Upper lobe of right lung (tissue), 1 donor: ENCODE data around the gene KNL1. TPM values are rescaled to one million over a fixed set of nuclear protein-coding genes. Genes with fewer than 3 reads are reported as not detected.
A peak's percentile ranks its signal among the peaks of the same experiment; 100 is the strongest.
"Not testable (repeated sequence)": the region's sequence is repeated elsewhere in the genome, so short reads cannot be mapped to it uniquely, and the experiment has no call there.

Experiments
- ATAC-seq: fragments of 200-7000 bp; cut with Tn5 transposase; one replicate; pipeline ENCODE4 v1.9.1; 2020; ENCODE audit warnings: mild to moderate bottlenecking, moderate library complexity
- DNase-seq: peaks from one replicate; pipeline ENCODE4 v3.0.0-alpha.2; 2020
- H3K27ac ChIP-seq: fragments of 200-600 bp; one replicate; pipeline ENCODE4 v1.8.0; 2022
- H3K27me3 ChIP-seq: fragments of 200-600 bp; one replicate; pipeline ENCODE4 v1.8.0; 2022; ENCODE audit warnings: mild to moderate bottlenecking
- H3K36me3 ChIP-seq: fragments of 200-600 bp; one replicate; pipeline ENCODE4 v1.8.0; 2022
- H3K4me1 ChIP-seq: fragments of 200-600 bp; one replicate; pipeline ENCODE4 v1.8.0; 2022
- H3K4me3 ChIP-seq: fragments of 200-600 bp; one replicate; pipeline ENCODE4 v1.8.0; 2022; ENCODE audit warnings: mild to moderate bottlenecking
- H3K9me3 ChIP-seq: fragments of 200-600 bp; one replicate; pipeline ENCODE4 v1.8.0; 2022
- intact Hi-C: fragments of 100-400 bp; cut with DNase I; formaldehyde crosslinking; loops from one replicate; pipeline ENCODE4 v1.11.0; 2022
- total RNA-seq: library from RNA; stranded (reverse); fragmentation: NEBNext Ultra II Directional; extraction: Animal tissue kit (Norgen Biotek cat#: 25700); gene quantifications from one replicate; pipeline ENCODE4 v1.2.1, GENCODE V29; 2021
- TF ChIP-seq, protein P1 (sequence below): fragments of 200-600 bp; IDR thresholded peaks from one replicate; pipeline ENCODE4 v1.8.0; 2022; ENCODE audit warnings: antibody characterized with exemption
- donor health status: DM: no; HTN: yes; CAD: no; lungs with severe emphysema.

KNL1 gene
- total RNA-seq, 1 donor from 2014 or later: 0.61 TPM

DNA sequence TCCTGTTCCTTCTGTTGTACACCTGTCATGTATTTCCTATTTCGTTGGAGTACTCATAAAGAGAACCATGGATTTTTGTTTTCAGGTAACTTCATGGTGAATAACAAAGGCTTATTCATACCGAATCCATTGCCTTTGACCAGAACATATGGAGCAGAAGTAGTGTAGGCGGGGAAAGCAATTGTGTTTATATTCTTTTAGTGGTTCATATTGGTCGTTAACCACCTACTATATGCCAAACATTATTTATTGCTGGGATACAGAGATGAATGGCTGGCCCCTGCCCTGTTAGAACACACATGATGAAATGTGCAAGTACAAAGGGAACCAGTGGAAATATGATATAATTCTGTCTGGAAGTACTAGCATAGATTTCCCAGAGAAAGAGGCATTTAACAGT is 15.2 kb upstream of the KNL1 start:
- no peaks in the 10 kb centered on the region for H3K4me1 ChIP-seq
- intact Hi-C loops: no loop called here
- no peaks in the 10 kb centered on the region for H3K9me3 ChIP-seq
- H3K36me3 ChIP-seq: peaks cover 12% of the 10 kb centered on the region
- ATAC-seq (no peak), DNase-seq (no peak)
- H3K27ac ChIP-seq: no peak overlapping the region
- H3K27me3 ChIP-seq: no peaks in the 10 kb centered on the region
- no peak overlapping the region for H3K4me3 ChIP-seq
- TF ChIP-seq, protein P1, sequence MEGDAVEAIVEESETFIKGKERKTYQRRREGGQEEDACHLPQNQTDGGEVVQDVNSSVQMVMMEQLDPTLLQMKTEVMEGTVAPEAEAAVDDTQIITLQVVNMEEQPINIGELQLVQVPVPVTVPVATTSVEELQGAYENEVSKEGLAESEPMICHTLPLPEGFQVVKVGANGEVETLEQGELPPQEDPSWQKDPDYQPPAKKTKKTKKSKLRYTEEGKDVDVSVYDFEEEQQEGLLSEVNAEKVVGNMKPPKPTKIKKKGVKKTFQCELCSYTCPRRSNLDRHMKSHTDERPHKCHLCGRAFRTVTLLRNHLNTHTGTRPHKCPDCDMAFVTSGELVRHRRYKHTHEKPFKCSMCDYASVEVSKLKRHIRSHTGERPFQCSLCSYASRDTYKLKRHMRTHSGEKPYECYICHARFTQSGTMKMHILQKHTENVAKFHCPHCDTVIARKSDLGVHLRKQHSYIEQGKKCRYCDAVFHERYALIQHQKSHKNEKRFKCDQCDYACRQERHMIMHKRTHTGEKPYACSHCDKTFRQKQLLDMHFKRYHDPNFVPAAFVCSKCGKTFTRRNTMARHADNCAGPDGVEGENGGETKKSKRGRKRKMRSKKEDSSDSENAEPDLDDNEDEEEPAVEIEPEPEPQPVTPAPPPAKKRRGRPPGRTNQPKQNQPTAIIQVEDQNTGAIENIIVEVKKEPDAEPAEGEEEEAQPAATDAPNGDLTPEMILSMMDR: no peak

DNA sequence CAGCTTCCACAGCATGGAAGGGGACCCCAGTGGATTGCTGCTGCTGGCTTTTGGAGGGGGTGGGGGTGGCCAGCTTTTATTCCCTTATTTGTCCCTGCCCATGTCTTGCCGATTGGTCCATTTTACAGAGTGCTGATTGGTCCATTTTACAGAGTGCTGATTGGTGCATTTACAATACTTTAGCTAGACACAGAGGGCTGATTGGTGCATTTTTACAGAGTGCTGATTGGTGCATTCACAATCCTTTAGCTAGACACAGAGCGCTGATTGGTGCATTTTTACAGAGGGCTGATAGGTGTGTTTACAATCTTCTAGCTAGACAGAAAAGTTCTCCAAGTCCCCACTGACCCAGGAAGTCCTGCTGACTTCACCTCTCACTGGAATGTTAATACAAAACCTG is 12.3 kb upstream of the KNL1 start:
- H3K36me3 ChIP-seq, DNase-seq, ATAC-seq, H3K4me1 ChIP-seq, H3K27me3 ChIP-seq, H3K27ac ChIP-seq, H3K4me3 ChIP-seq, H3K9me3 ChIP-seq, intact Hi-C loops: not testable (repeated sequence)

DNA sequence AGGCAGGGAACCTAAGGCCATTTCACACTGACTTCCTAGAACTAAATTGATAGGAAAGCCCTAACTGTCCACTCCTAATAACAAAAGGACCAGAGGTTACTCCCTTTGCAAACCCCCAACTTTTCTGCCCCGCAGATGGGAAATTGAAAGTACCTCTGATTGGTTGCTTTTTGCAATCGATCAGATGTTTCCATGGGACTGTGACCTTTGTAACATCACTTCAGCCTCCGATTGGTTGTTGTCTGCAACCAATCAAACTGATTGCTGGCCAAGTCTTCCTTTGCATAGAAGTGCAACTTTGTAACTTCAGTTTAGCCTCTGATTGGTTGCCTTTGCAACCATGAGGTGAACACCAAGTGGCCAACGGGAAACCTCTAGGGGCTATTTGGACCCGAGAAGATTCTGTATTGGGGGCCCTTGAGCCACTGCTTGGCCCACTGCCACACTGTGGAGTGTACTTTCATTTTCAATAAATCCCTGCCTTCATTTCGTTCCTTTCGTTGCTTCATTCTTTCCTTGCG is 11.3 kb upstream of the KNL1 start:
- Histone ChIP-seq H3K27ac (no peak overlapping the region), H3K9me3 (no peaks in the 10 kb centered on the region), H3K27me3 (no peaks in the 10 kb centered on the region), H3K36me3 (no peaks in the 10 kb centered on the region), H3K4me3 (peak overlapping the region; percentile 42), H3K4me1 (no peaks in the 10 kb centered on the region)
- ATAC-seq: peak; percentile 86
- intact Hi-C loops: no loop called here
- no peak for DNase-seq
- TF ChIP-seq, protein P1: no peak

DNA sequence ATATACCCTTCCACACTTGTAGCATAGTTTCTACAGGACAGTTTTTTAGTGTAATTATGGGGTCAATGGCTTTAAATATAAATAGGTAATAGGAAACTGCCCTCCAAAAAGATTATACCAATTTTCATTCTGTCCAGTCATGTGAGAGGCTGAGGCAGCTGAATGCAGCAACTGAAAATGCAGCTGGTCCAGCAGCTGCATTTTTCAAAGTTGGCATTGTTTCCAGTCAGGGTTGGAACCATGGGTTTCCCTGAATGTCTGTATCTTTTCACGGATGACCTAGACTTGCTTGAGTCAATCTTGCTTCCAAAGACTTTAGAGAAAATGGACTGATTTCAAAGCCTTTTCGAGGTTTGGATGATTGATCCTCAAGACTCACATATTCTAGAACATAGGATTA is 9.9 kb upstream of the KNL1 start:
- H3K4me1 ChIP-seq: no peaks in the 10 kb centered on the region
- TF ChIP-seq, protein P1: no peak

GRCh38 chr15:40590667-40591050 is 3.4 kb upstream of the KNL1 start:
- Histone ChIP-seq H3K9me3 (no peaks in the 10 kb centered on the region), H3K4me3 (no peak overlapping the region), H3K36me3 (no peaks in the 10 kb centered on the region), H3K27ac (no peak overlapping the region), H3K4me1 (no peaks in the 10 kb centered on the region), H3K27me3 (no peaks in the 10 kb centered on the region)
- no peak for ATAC-seq
- TF ChIP-seq, protein P1: no peak
- no peak for DNase-seq
- intact Hi-C loops: no loop called here

More for the DNA sequence above, 9.9 kb upstream of the KNL1 start:
- Histone ChIP-seq H3K4me3 (no peak overlapping the region), H3K27me3 (no peaks in the 10 kb centered on the region), H3K36me3 (no peaks in the 10 kb centered on the region), H3K9me3 (no peaks in the 10 kb centered on the region), H3K27ac (no peak overlapping the region)
- DNase-seq (no peak), ATAC-seq (no peak)
- intact Hi-C loops: no loop called here

DNA sequence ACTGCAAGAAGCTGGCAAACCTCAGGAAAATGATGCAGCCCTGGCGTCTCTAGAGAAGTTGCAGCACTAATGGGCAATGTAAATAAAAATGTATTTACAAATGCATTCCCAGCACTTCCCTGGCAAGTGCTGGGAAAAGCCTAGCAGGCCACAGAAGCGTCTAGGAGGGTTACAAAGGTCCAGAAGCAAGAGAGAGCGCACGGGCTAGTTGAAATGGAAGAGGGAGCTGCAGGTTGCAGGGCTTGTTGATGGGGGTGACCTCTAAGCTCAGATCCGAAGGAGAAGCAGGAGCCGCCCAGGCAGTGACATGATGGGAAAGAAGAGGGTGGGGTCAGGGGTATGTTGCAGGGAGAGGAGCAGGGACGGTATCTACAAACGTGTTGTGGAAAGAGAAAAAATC is 2.7 kb upstream of the KNL1 start:
- H3K9me3 ChIP-seq: no peaks in the 10 kb centered on the region
- DNase-seq (no peak), ATAC-seq (no peak)
- H3K27ac ChIP-seq: no peak overlapping the region
- H3K27me3 ChIP-seq: no peaks in the 10 kb centered on the region
- intact Hi-C loops: no loop called here
- TF ChIP-seq, protein P1: no peak
- no peaks in the 10 kb centered on the region for H3K36me3 ChIP-seq
- H3K4me1 ChIP-seq: no peaks in the 10 kb centered on the region
- H3K4me3 ChIP-seq: no peak overlapping the region
